ENCODE results near the gene TRAM2. TPM values are rescaled to one million over a fixed set of nuclear protein-coding genes. Genes with fewer than 3 reads are reported as not detected.
"Not testable (repeated sequence)": the region's sequence is repeated elsewhere in the genome, so short reads cannot be mapped to it uniquely, and the experiment has no call there.

Gene TRAM2
- polyA plus RNA-seq, 1 donor from 2014 or later: 7.5 TPM

DNA sequence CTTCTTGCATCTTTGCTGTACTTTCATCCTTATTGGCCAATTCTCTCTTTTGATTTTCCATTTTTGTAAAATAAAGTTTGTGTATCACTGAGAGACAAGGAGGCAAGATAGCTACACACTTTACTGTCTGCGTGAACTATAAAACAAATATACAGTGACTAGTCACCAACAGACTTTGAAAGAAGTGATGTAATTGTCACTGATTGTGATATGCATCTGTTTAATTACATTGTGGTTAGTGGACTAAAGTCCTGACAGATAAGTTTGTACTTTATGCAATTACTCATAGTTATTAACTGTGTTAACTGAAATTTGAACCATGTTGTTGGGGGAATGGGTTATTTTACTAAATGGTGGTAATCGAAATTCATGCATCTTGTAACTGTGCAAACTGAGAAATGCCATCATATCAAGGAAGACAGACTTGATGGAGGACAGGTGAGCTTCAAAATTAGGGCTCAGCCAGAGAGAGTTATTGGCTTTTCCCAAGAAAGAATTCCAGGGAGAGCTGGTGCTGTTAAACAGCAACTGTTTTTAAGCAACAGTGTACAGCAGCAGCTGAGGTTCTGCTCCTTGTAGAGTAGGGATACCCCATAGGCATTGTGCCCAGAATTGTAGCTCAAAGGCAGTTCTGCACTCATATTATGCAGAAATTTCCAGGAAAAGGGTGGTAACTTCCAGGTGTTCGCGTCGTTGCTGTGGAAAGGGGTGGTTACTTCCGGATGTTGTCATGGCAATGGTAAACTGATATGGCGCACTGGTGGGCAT lies 93.8 kb downstream of the TRAM2 start:
- H3K27ac Mint-ChIP-seq: no peak overlapping the region
- H3K4me1 Mint-ChIP-seq: peaks cover 0 to 5% (median 3%) of the 10 kb centered on the region in 3 donors
- H3K36me3 Mint-ChIP-seq: peaks cover 27% of the 10 kb centered on the region
- no peak overlapping the region for H3K4me3 Mint-ChIP-seq
- H3K9me3 Mint-ChIP-seq: no peaks in the 10 kb centered on the region
- no peaks in the 10 kb centered on the region for H3K27me3 Mint-ChIP-seq

GRCh38 chr6:52475307-52475706 lies 101.6 kb downstream of the TRAM2 start:
- Mint-ChIP-seq H3K4me1 (no peaks in the 10 kb centered on the region), H3K36me3 (peaks cover 14% of the 10 kb centered on the region), H3K27me3 (no peaks in the 10 kb centered on the region), H3K27ac (no peak overlapping the region), H3K9me3 (no peaks in the 10 kb centered on the region), H3K4me3 (no peak overlapping the region)

GRCh38 chr6:52474173-52474572 lies 102.7 kb downstream of the TRAM2 start:
- Mint-ChIP-seq H3K27me3 (no peaks in the 10 kb centered on the region), H3K36me3 (peaks cover 11% of the 10 kb centered on the region), H3K4me1 (no peaks in the 10 kb centered on the region), H3K27ac (no peak overlapping the region), H3K9me3 (no peaks in the 10 kb centered on the region), H3K4me3 (no peak overlapping the region)

GRCh38 chr6:52461194-52461593 lies 115.7 kb downstream of the TRAM2 start:
- H3K36me3 Mint-ChIP-seq, H3K27me3 Mint-ChIP-seq, H3K4me3 Mint-ChIP-seq, H3K4me1 Mint-ChIP-seq, H3K27ac Mint-ChIP-seq, H3K9me3 Mint-ChIP-seq: not testable (repeated sequence)

DNA sequence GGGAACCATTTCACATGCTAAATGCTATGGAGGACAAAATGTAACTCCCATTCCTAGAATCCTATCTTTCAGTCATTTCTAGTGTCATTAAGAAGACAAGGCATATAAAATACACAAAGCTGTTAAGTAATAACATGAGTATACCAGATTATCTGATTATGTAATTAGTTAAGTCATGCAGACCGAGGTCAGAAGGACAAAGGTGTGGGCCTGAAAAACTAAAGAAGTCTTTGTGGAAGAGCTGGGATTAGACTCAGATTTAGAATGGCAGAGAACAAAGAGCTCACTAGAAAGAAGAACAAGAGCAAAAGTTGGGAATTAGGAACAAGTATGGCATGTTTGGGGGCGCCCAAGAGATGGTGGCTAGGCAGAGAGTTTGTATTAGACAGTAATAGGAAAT lies 119.8 kb downstream of the TRAM2 start:
- Mint-ChIP-seq H3K27ac (peak overlapping the region in 1 of 3 donors; percentile 20), H3K27me3 (no peaks in the 10 kb centered on the region), H3K4me3 (no peak overlapping the region), H3K4me1 (no peaks in the 10 kb centered on the region), H3K36me3 (peaks cover 14% of the 10 kb centered on the region), H3K9me3 (peaks cover 0 to 8% (median 0%) of the 10 kb centered on the region in 3 donors)

DNA sequence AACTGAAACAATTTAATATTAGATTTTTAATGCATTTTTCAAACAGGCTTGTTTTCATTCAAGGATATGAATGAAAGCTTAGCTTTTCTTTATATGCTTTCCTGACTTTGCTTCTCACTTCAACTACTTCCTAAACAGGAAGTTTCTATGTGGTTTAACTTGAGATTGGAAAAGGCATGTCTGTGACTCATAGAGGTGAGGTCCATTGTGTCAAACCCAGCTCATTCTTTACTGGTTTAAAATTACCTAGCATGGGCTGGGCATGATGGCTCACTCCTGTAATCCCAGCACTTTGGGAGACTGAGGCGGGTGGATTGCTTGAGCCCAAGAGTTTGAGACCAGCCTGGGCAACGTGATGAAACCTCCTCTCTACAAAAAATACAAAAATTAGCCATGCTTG lies 122.3 kb downstream of the TRAM2 start:
- Mint-ChIP-seq H3K27ac (no peak overlapping the region), H3K4me3 (no peak overlapping the region), H3K4me1 (no peaks in the 10 kb centered on the region), H3K36me3 (peaks cover 23% of the 10 kb centered on the region), H3K27me3 (no peaks in the 10 kb centered on the region), H3K9me3 (peaks cover 1 to 11% (median 11%) of the 10 kb centered on the region in 3 donors)

Other genes starting within 250 kb of the TRAM2 start
- gene PAQR8, start 214.9 kb downstream of the TRAM2 start, polyA plus RNA-seq: 6.4 TPM
- gene EFHC1, start 156.7 kb downstream of the TRAM2 start, polyA plus RNA-seq: 7.1 TPM
- gene TMEM14A, start 94.1 kb upstream of the TRAM2 start, polyA plus RNA-seq: 34.6 TPM
- not detected for gene GSTA2, start 186.4 kb upstream of the TRAM2 start, polyA plus RNA-seq
- gene GSTA1, start 226.8 kb upstream of the TRAM2 start, polyA plus RNA-seq: not detected

Data from IgD-negative memory B cell (primary cell).